HL-60 (cell line): ENCODE measurements around the gene SLC52A1.

Experiments used
- DNase-seq, 2 experiments: peaks; one replicate each; pipeline ENCODE4 v3.0.0-alpha.2; 2010 to 2020; ENCODE audit warnings: low read depth in 1 of 2, low spot score in 1 of 2
- H3K27ac ChIP-seq: fragments of 250-450 bp; sonication (Bioruptor Pico); replicated peaks from 2 replicates; pipeline ENCODE4 v1.5.1; 2020; ENCODE audit warnings: mild to moderate bottlenecking, moderate library complexity
- H3K27me3 ChIP-seq: fragments of 250-450 bp; sonication (Bioruptor Pico); 2 replicates; pipeline ENCODE4 v1.5.1; 2021; ENCODE audit warnings: mild to moderate bottlenecking, moderate library complexity; ENCODE audit not compliant: insufficient read depth, poor library complexity, severe bottlenecking
- H3K4me3 ChIP-seq: replicated peaks from 2 replicates; pipeline ENCODE4 v1.5.1; 2011; ENCODE audit warnings: mild to moderate bottlenecking, control low read depth, low read length; ENCODE audit not compliant: insufficient read depth
- CTCF ChIP-seq: IDR thresholded peaks from one replicate; pipeline ENCODE4 v1.5.1; 2011; ENCODE audit warnings: low read length, control low read depth, inconsistent platforms; ENCODE audit not compliant: insufficient read depth
- GABPA ChIP-seq: IDR thresholded peaks from 2 replicates; pipeline ENCODE4 v1.6.1; 2012; ENCODE audit warnings: low read depth
- POLR2AphosphoS5 ChIP-seq: IDR thresholded peaks from 2 replicates; pipeline ENCODE4 v1.6.1; 2012; ENCODE audit warnings: low read depth
- REST ChIP-seq: IDR thresholded peaks from 2 replicates; pipeline ENCODE4 v1.6.1; 2012; ENCODE audit warnings: low read depth; ENCODE audit not compliant: insufficient replicate concordance
- SPI1 ChIP-seq: IDR thresholded peaks from 2 replicates; pipeline ENCODE4 v1.6.1; 2012; ENCODE audit warnings: low read depth, mild to moderate bottlenecking, borderline replicate concordance

The SLC52A1 gene

GRCh38 chr17:5034651-5035050, 575 bp downstream of the SLC52A1 start:
- TF ChIP-seq POLR2AphosphoS5: no peak
- TF ChIP-seq REST: no peak
- TF ChIP-seq CTCF: no peak
- no peak for TF ChIP-seq GABPA
- no peak overlapping the region for H3K4me3 ChIP-seq
- no peaks in the 10 kb centered on the region for H3K27me3 ChIP-seq
- no peak overlapping the region for H3K27ac ChIP-seq
- DNase-seq: no peak

- DNase-seq: no peak
- no peak overlapping the region for H3K27ac ChIP-seq
- no peak overlapping the region for H3K4me3 ChIP-seq
- TF ChIP-seq REST: no peak
- no peak for TF ChIP-seq CTCF
- no peak for TF ChIP-seq GABPA
- no peak for TF ChIP-seq POLR2AphosphoS5
- no peak for TF ChIP-seq SPI1
- H3K27me3 ChIP-seq: no peaks in the 10 kb centered on the region
These were observed 1.2 kb downstream of the SLC52A1 start for GRCh38 chr17:5034063-5034462.

- Histone ChIP-seq H3K27ac (no peak overlapping the region), H3K4me3 (no peak overlapping the region), H3K27me3 (no peaks in the 10 kb centered on the region)
- no peak for DNase-seq
- TF ChIP-seq GABPA: no peak
- TF ChIP-seq POLR2AphosphoS5: no peak
These were observed 1.7 kb downstream of the SLC52A1 start for GRCh38 chr17:5033352-5034015.

- no peak overlapping the region for H3K27ac ChIP-seq
- no peak overlapping the region for H3K4me3 ChIP-seq
- no peaks in the 10 kb centered on the region for H3K27me3 ChIP-seq
- DNase-seq: no peak
- TF ChIP-seq GABPA (no peak), POLR2AphosphoS5 (no peak), CTCF (no peak), REST (no peak), SPI1 (no peak)
These were observed 2.4 kb downstream of the SLC52A1 start for GRCh38 chr17:5032865-5033264.
